HG02852 (cell line): ENCODE data around the gene IFT57.
"Not testable (repeated sequence)": the region's sequence is repeated elsewhere in the genome, so short reads cannot be mapped to it uniquely, and the experiment has no call there.

Experiments used
- ATAC-seq: cut with Tn5 transposase; IDR thresholded peaks from one replicate; pipeline ENCODE4 v1.9.1; 2021; ENCODE audit warnings: mild to moderate bottlenecking, moderate library complexity; ENCODE audit not compliant: unreplicated experiment

IFT57 gene

GRCh38 chr3:108171106-108171505 is 51.1 kb downstream of the IFT57 start:
- no peak for ATAC-seq

- ATAC-seq = no peak
These were observed 57.8 kb downstream of the IFT57 start for GRCh38 chr3:108164391-108164790.

GRCh38 chr3:108159865-108160264 is 62.4 kb downstream of the IFT57 start:
- ATAC-seq = no peak

GRCh38 chr3:108159105-108159504 is 63.1 kb downstream of the IFT57 start:
- no peak for ATAC-seq

- ATAC-seq = no peak
These were observed 64.0 kb downstream of the IFT57 start for GRCh38 chr3:108158251-108158650.

GRCh38 chr3:108157273-108157672 is 65.0 kb downstream of the IFT57 start:
- no peak for ATAC-seq

GRCh38 chr3:108156312-108156853 is 65.8 kb downstream of the IFT57 start:
- no peak for ATAC-seq

- not testable (repeated sequence) for ATAC-seq
These were observed 66.6 kb downstream of the IFT57 start for GRCh38 chr3:108155642-108156041.

GRCh38 chr3:108153451-108153981 is 68.7 kb downstream of the IFT57 start:
- ATAC-seq = no peak

- no peak for ATAC-seq
These were observed 70.0 kb downstream of the IFT57 start for GRCh38 chr3:108152274-108152673.

GRCh38 chr3:108150200-108150599 is 72.0 kb downstream of the IFT57 start:
- no peak for ATAC-seq

GRCh38 chr3:108146139-108146538 is 76.1 kb downstream of the IFT57 start:
- no peak for ATAC-seq

GRCh38 chr3:108145578-108145977 is 76.6 kb downstream of the IFT57 start:
- no peak for ATAC-seq

- ATAC-seq = no peak
These were observed 84.8 kb downstream of the IFT57 start for GRCh38 chr3:108137460-108137814.

GRCh38 chr3:108136561-108137459 is 85.4 kb downstream of the IFT57 start:
- no peak for ATAC-seq

- ATAC-seq = peak; percentile 43
These were observed 87.7 kb downstream of the IFT57 start for GRCh38 chr3:108134555-108134880.

- peak; percentile 42 for ATAC-seq
These were observed 88.2 kb downstream of the IFT57 start for GRCh38 chr3:108133858-108134554.

GRCh38 chr3:108133048-108133369 is 89.2 kb downstream of the IFT57 start:
- no peak for ATAC-seq

GRCh38 chr3:108131475-108132134 is 90.6 kb downstream of the IFT57 start:
- ATAC-seq = no peak

GRCh38 chr3:108130701-108131474 is 91.3 kb downstream of the IFT57 start:
- no peak for ATAC-seq

- no peak for ATAC-seq
These were observed 92.0 kb downstream of the IFT57 start for GRCh38 chr3:108130236-108130635.
